Caco-2 (cell line): Measurements from ENCODE around the gene IGSF9B. TPM values are rescaled to one million over a fixed set of nuclear protein-coding genes. Genes with fewer than 3 reads are reported as not detected.
A peak's percentile ranks its signal among the peaks of the same experiment; 100 is the strongest.

Source experiments
- BruUV-seq: library from RNA; stranded (reverse); fragments of 400-500 nt; replicated peaks from 2 replicates; lab custom pipeline; 2021; lab: Mats Ljungman, UMichigan
- CTCF ChIA-PET: fragments of 300-600 bp; sonication (Branson Sonifier 250); formaldehyde crosslinking; loops from one replicate; lab custom pipeline; 2022; ENCODE audit warnings: antibody characterized with exemption; lab: Charles Lee
- POLR2A ChIA-PET: fragments of 300-600 bp; sonication (Branson Sonifier 250); formaldehyde crosslinking; loops from one replicate; lab custom pipeline; 2022; ENCODE audit warnings: antibody characterized with exemption; lab: Charles Lee
- DNase-seq, 2 experiments: peaks; one replicate each; pipeline versions ENCODE4 v3.0.0 to v3.0.0-alpha.2; 2020 to 2022
- H3K27me3 ChIP-seq: replicated peaks from 2 replicates; pipeline ENCODE4 v1.6.0; 2011; ENCODE audit warnings: low read length; ENCODE audit not compliant: control insufficient read depth, insufficient read depth
- H3K36me3 ChIP-seq: 2 replicates; pipeline ENCODE4 v1.5.1; 2011; ENCODE audit warnings: low read length; ENCODE audit not compliant: control insufficient read depth, insufficient read depth
- H3K4me1 ChIP-seq: fragments of 250-450 bp; sonication (Bioruptor Pico); 2 replicates; pipeline ENCODE4 v1.5.1; 2020; ENCODE audit warnings: mild to moderate bottlenecking
- H3K4me3 ChIP-seq: 2 replicates; pipeline ENCODE4 v1.5.1; 2011; ENCODE audit warnings: low read depth, mild to moderate bottlenecking, control low read depth, low read length
- H3K9me3 ChIP-seq: fragments of 250-450 bp; sonication (Bioruptor Pico); 2 replicates; pipeline ENCODE4 v1.5.1; 2020; ENCODE audit warnings: mild to moderate bottlenecking, moderate library complexity
- H3K27ac Mint-ChIP-seq: one replicate; pipeline ENCODE4 v1.8.0; 2022; ENCODE audit warnings: mixed read lengths; ENCODE audit not compliant: unreplicated experiment
- H3K27me3 Mint-ChIP-seq: one replicate; pipeline ENCODE4 v1.8.0; 2022; ENCODE audit warnings: mixed read lengths; ENCODE audit not compliant: insufficient read depth, unreplicated experiment
- H3K36me3 Mint-ChIP-seq: one replicate; pipeline ENCODE4 v1.8.0; 2022; ENCODE audit warnings: mild to moderate bottlenecking, mixed read lengths; ENCODE audit not compliant: insufficient read depth, unreplicated experiment
- H3K4me1 Mint-ChIP-seq: one replicate; pipeline ENCODE4 v1.8.0; 2022; ENCODE audit warnings: low read depth, mixed read lengths; ENCODE audit not compliant: unreplicated experiment
- H3K4me3 Mint-ChIP-seq: one replicate; pipeline ENCODE4 v1.8.0; 2022; ENCODE audit warnings: mild to moderate bottlenecking, moderate library complexity, mixed read lengths; ENCODE audit not compliant: unreplicated experiment
- H3K9me3 Mint-ChIP-seq: one replicate; pipeline ENCODE4 v1.8.0; 2022; ENCODE audit warnings: mixed read lengths; ENCODE audit not compliant: unreplicated experiment
- CTCF ChIP-seq, 2 experiments: fragments of 200-600 bp in 1 of 2; IDR thresholded peaks; 1 replicate in 1 of 2; 2 replicates in 1 of 2; pipeline versions ENCODE4 v1.5.1 to v1.8.0; 2011 to 2022; ENCODE audit warnings: antibody characterized with exemption in 1 of 2, control low read depth in 1 of 2, inconsistent platforms in 1 of 2, low read depth in 1 of 2, low read length in 1 of 2, mild to moderate bottlenecking in 1 of 2, moderate library complexity in 1 of 2; ENCODE audit not compliant: insufficient read depth in 1 of 2, severe bottlenecking in 1 of 2, unreplicated experiment in 1 of 2
- intact Hi-C: fragments of 100-400 bp; cut with micrococcal nuclease; formaldehyde crosslinking; loops from one replicate; pipeline ENCODE4 v1.10.0; 2022; ENCODE audit not compliant: unreplicated experiment
- total RNA-seq: library from RNA; stranded (reverse); gene quantifications from 2 replicates; pipeline ENCODE4 v1.2.3, GENCODE V29; 2022

The IGSF9B gene
- total RNA-seq, 1 experiment from 2014 or later = 4.2 TPM

DNA sequence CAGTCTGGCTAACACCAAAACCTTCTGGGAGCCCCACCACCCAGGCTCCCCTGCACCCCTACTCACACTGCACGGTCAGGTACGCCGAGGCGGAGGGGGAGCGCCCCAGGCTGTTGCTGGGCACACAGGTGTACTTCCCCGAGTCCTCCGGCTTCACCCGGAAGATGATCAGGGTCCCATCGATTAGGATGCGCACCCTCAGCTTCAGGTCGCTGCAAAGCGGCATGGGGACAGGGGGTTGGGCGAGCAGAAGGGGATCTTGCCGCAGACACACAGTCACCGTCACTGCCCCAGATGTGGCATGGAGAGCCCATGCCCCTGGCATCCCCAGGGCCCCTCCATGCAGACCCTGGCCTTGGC, 21.2 kb downstream of the IGSF9B start:
- no peak overlapping the region for H3K4me3 Mint-ChIP-seq
- no peaks in the 10 kb centered on the region for H3K27me3 Mint-ChIP-seq
- POLR2A ChIA-PET = no interaction called here
- TF ChIP-seq CTCF (IDR thresholded peaks at IDR 0.05; ENCODE audit: insufficient read depth in 1 of 2, low read depth in 1 of 2, low read length in 1 of 2, severe bottlenecking in 1 of 2, unreplicated experiment in 1 of 2) = no peak
- no peak overlapping the region for H3K4me3 ChIP-seq
- no peaks in the 10 kb centered on the region for H3K27me3 ChIP-seq
- no peaks in the 10 kb centered on the region for H3K4me1 ChIP-seq
- intact Hi-C loops = no loop called here
- no peak for DNase-seq
- H3K27ac Mint-ChIP-seq = no peak overlapping the region
- peaks cover 12% of the 10 kb centered on the region for H3K36me3 Mint-ChIP-seq
- 0 out of 2 replicates have a peak, but pooled peaks cover 3% of the 10 kb centered on the region for H3K9me3 ChIP-seq
- no peaks in the 10 kb centered on the region for H3K36me3 ChIP-seq
- BruUV-seq = no TSS peak
- peaks cover 13% of the 10 kb centered on the region for H3K9me3 Mint-ChIP-seq
- CTCF ChIA-PET = interaction anchor here (0.7 kb wide), 1 partner anchor 9 kb away, joined by 3 read pairs; no protein-coding TSS in a partner anchor
- H3K4me1 Mint-ChIP-seq = no peaks in the 10 kb centered on the region

DNA sequence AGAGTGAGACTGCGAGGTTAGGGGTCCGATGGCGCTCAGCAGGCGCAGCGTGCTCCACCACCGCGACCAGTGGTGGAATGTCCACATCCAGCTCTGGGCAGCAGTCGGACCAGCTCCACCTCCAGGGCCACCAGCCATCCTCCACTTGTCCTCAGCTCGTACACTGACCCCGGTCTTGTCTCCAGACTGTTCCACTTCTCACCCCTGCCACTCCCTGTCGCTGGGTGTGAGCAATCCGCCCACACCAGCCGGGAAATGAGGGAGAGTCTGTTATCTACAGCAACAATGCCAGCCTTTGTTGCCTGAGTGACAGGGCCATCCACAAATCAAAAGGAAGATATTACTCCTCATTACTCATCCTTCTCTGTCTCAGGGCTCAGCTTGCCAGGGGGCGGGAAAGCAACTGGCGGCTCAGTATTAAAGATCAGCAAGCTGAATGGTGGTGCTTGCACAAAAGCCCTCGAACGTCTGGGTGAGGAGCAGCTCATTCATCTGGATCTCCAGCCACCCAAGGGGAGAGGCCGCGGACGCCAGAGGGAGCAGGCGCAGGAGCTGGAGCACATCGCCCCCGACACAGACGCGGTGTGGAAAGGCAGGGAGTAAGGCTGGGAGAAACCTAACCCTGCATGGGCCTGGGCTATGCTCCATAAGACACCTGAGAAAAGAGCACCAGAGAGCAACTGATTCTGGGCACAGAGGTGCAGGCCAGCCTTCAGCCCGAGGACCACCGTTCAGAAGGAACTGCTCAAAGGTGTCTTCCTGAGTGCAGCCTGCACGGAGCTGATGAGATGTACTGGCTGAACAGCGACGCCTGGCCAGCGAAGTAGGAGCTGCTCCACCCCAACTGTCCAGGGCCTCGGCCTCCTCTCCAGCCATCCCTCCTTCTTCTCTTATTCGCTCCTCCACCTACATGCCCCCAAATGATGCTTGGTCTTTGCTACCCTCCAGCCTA, 21.9 kb downstream of the IGSF9B start:
- ChIA-PET POLR2A (no interaction called here), CTCF (interaction anchor here (0.7 kb wide), 1 partner anchor 9 kb away, joined by 3 read pairs; no protein-coding TSS in a partner anchor)
- peak in 1 of 2 experiments; percentile 47 for DNase-seq
- no peak overlapping the region for H3K27ac Mint-ChIP-seq
- H3K27me3 Mint-ChIP-seq = no peaks in the 10 kb centered on the region
- no peak overlapping the region for H3K4me3 Mint-ChIP-seq
- no peaks in the 10 kb centered on the region for H3K27me3 ChIP-seq
- H3K9me3 ChIP-seq = 0 out of 2 replicates have a peak, but pooled peaks cover 3% of the 10 kb centered on the region
- no peaks in the 10 kb centered on the region for H3K4me1 ChIP-seq
- no TSS peak for BruUV-seq
- peaks cover 6% of the 10 kb centered on the region for H3K9me3 Mint-ChIP-seq
- peaks cover 5% of the 10 kb centered on the region for H3K36me3 Mint-ChIP-seq
- no peaks in the 10 kb centered on the region for H3K36me3 ChIP-seq
- no peaks in the 10 kb centered on the region for H3K4me1 Mint-ChIP-seq
- no peak for TF ChIP-seq CTCF (IDR thresholded peaks at IDR 0.05; ENCODE audit: insufficient read depth in 1 of 2, low read depth in 1 of 2, low read length in 1 of 2, severe bottlenecking in 1 of 2, unreplicated experiment in 1 of 2)
- H3K4me3 ChIP-seq = no peak overlapping the region
- intact Hi-C loops = no loop called here

DNA sequence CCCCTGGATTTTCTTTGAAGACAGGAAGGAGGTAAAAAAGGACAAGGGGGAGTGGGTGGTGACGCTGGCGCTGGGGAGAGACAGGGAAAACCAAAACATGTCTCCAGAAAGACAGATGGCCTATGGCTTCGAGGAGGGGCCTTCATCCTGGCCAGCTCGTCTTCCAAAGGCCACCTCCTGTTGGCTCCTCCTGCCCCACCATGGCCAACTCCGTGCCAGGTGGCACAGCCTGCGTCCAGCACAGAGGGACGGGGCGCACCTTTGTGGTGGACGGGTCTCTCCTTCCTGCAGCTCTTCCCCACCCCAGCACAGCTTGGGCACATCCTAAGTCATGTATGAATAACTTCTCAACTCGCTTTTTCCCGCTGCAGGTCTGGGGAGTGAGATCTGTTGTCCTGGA, 22.7 kb downstream of the IGSF9B start:
- H3K4me1 Mint-ChIP-seq = no peaks in the 10 kb centered on the region
- TF ChIP-seq CTCF (IDR thresholded peaks at IDR 0.05; ENCODE audit: insufficient read depth in 1 of 2, low read depth in 1 of 2, low read length in 1 of 2, severe bottlenecking in 1 of 2, unreplicated experiment in 1 of 2) = no peak
- ChIA-PET CTCF (interaction anchor here (0.7 kb wide), 1 partner anchor 634 kb away, joined by 3 read pairs; no protein-coding TSS in a partner anchor), POLR2A (no interaction called here)
- no peak for DNase-seq
- no peaks in the 10 kb centered on the region for H3K36me3 Mint-ChIP-seq
- Histone ChIP-seq H3K27me3 (no peaks in the 10 kb centered on the region), H3K4me3 (no peak overlapping the region), H3K36me3 (no peaks in the 10 kb centered on the region), H3K4me1 (no peaks in the 10 kb centered on the region), H3K9me3 (no peaks in the 10 kb centered on the region)
- no peaks in the 10 kb centered on the region for H3K9me3 Mint-ChIP-seq
- no peak overlapping the region for H3K4me3 Mint-ChIP-seq
- H3K27me3 Mint-ChIP-seq = no peaks in the 10 kb centered on the region
- intact Hi-C loops = no loop called here
- BruUV-seq = no TSS peak
- no peak overlapping the region for H3K27ac Mint-ChIP-seq
